B cell (primary cell): ENCODE results near the gene NRAP. TPM values are rescaled to one million over a fixed set of nuclear protein-coding genes. Genes with fewer than 3 reads are reported as not detected.

ENCODE experiments used
- ATAC-seq: fragments of 200-7000 bp; cut with Tn5 transposase; one replicate; pipeline ENCODE4 v1.10.0; 2021; ENCODE audit warnings: low read depth, mild to moderate bottlenecking, moderate number of reproducible peaks, moderate library complexity
- CTCF ChIA-PET: fragments of 350-600 bp; sonication (Branson Sonifier 250); formaldehyde crosslinking; loops from one replicate; lab custom pipeline; 2021; ENCODE audit warnings: antibody characterized with exemption, inconsistent platforms; lab: Charles Lee
- POLR2A ChIA-PET: fragments of 350-600 bp; sonication (Branson Sonifier 250); formaldehyde crosslinking; loops from one replicate; lab custom pipeline; 2021; ENCODE audit warnings: antibody characterized with exemption; lab: Charles Lee
- DNase-seq: peaks from one replicate; pipeline ENCODE4 v3.0.0; 2013
- H2AFZ ChIP-seq: 2 replicates; pipeline ENCODE4 v1.6.1; 2012; ENCODE audit warnings: mild to moderate bottlenecking, low read depth, low read length; ENCODE audit not compliant: insufficient read depth, poor library complexity, severe bottlenecking
- H3K27ac ChIP-seq, 2 donors: 1 replicate in 1 of 2; 2 replicates in 1 of 2; pipeline ENCODE4 v1.5.1; 2012 to 2013; ENCODE audit warnings: low read length in 2 of 2, mild to moderate bottlenecking in 2 of 2, moderate library complexity in 1 of 2
- H3K27me3 ChIP-seq, 4 experiments: fragments of 200-600 bp in 1 of 4; sonication (generic) in 1 of 4; replicated peaks in 1 of 4; 1 replicate in 2 of 4; 2 replicates in 2 of 4; pipeline versions ENCODE4 v1.6.1 to v1.7.0; 2013 to 2016; ENCODE audit warnings: low read length in 3 of 4, mild to moderate bottlenecking in 2 of 4, mixed read lengths in 1 of 4, moderate library complexity in 1 of 4; ENCODE audit not compliant: insufficient read depth in 4 of 4, control insufficient read depth in 3 of 4; ENCODE audit errors: control extremely low read depth in 1 of 4
- H3K36me3 ChIP-seq, 2 experiments: replicated peaks in 1 of 2; 1 replicate in 1 of 2; 2 replicates in 1 of 2; pipeline versions ENCODE4 v1.6.1 to v1.7.1; 2013; ENCODE audit warnings: low read length in 1 of 2; ENCODE audit not compliant: insufficient read depth in 2 of 2, control insufficient read depth in 1 of 2; ENCODE audit errors: control extremely low read depth in 1 of 2, extremely low read depth in 1 of 2
- H3K4me1 ChIP-seq, 2 donors: fragments of 200-600 bp in 1 of 2; sonication (generic) in 1 of 2; 1 replicate in 1 of 2; 2 replicates in 1 of 2; pipeline versions ENCODE4 v1.5.1 to v1.6.1; 2013 to 2017; ENCODE audit warnings: low read length in 2 of 2; ENCODE audit not compliant: control insufficient read depth in 2 of 2, insufficient read depth in 2 of 2
- H3K4me2 ChIP-seq: replicated peaks from 2 replicates; pipeline ENCODE3; 2012; ENCODE audit warnings: mild to moderate bottlenecking, low read depth, low read length; ENCODE audit not compliant: poor library complexity, severe bottlenecking
- H3K4me3 ChIP-seq, 5 experiments: fragments of 200-600 bp in 1 of 5; sonication (generic) in 1 of 5; 1 replicate in 3 of 5; 2 replicates in 2 of 5; pipeline versions ENCODE4 v1.5.1 to v1.7.0; 2011 to 2016; ENCODE audit warnings: low read length in 4 of 5, mild to moderate bottlenecking in 4 of 5, low read depth in 2 of 5, control low read depth in 1 of 5, moderate library complexity in 1 of 5; ENCODE audit not compliant: insufficient read depth in 1 of 5; ENCODE audit errors: control extremely low read depth in 1 of 5, extremely low read depth in 1 of 5
- H3K79me2 ChIP-seq: fragments of 200-600 bp; sonication (generic); one replicate; pipeline ENCODE4 v1.6.0; 2016; ENCODE audit warnings: low read length; ENCODE audit not compliant: control insufficient read depth, insufficient read depth
- H3K9ac ChIP-seq: fragments of 200-600 bp; sonication (generic); 2 replicates; pipeline ENCODE4 v1.6.1; 2017; ENCODE audit warnings: mild to moderate bottlenecking, low read length, moderate library complexity
- H3K9me3 ChIP-seq, 3 donors: one replicate each; pipeline versions ENCODE4 v1.6.1 to v1.7.1; 2013; ENCODE audit warnings: low read length in 2 of 3; ENCODE audit not compliant: control insufficient read depth in 2 of 3, insufficient read depth in 1 of 3; ENCODE audit errors: control extremely low read depth in 1 of 3
- H4K20me1 ChIP-seq: 2 replicates; pipeline ENCODE4 v1.6.0; 2012; ENCODE audit warnings: mild to moderate bottlenecking, low read length; ENCODE audit not compliant: insufficient read depth, control insufficient read depth, poor library complexity, severe bottlenecking
- H3K27ac Mint-ChIP-seq: one replicate; pipeline ENCODE4 v1.8.0; 2021; ENCODE audit warnings: mixed read lengths
- H3K27me3 Mint-ChIP-seq: one replicate; pipeline ENCODE4 v1.8.0; 2021; ENCODE audit warnings: mixed read lengths
- H3K4me1 Mint-ChIP-seq: one replicate; pipeline ENCODE4 v1.8.0; 2021; ENCODE audit warnings: mixed read lengths
- H3K4me3 Mint-ChIP-seq: one replicate; pipeline ENCODE4 v1.8.0; 2021; ENCODE audit warnings: mixed read lengths
- H3K9me3 Mint-ChIP-seq: one replicate; pipeline ENCODE4 v1.8.0; 2022; ENCODE audit warnings: mixed read lengths; ENCODE audit not compliant: insufficient read depth
- CTCF ChIP-seq: fragments of 200-600 bp; IDR thresholded peaks from one replicate; pipeline ENCODE4 v1.8.0; 2022; ENCODE audit warnings: antibody characterized with exemption, mild to moderate bottlenecking
- EZH2 ChIP-seq: IDR thresholded peaks from 2 replicates; pipeline ENCODE4 v1.6.1; 2012; ENCODE audit warnings: borderline replicate concordance, low read depth, mild to moderate bottlenecking, moderate library complexity, low read length; ENCODE audit not compliant: insufficient read depth, poor library complexity, severe bottlenecking
- WGBS: methylation state at CpG from one replicate; pipeline ENCODE4 v1.1.5; 2013; ENCODE audit warnings: missing lambda C conversion rate; ENCODE audit not compliant: insufficient coverage; 5-methylcytosine and 5-hydroxymethylcytosine counted together
- intact Hi-C: fragments of 100-400 bp; cut with micrococcal nuclease; formaldehyde crosslinking; loops from one replicate; pipeline ENCODE4 v1.10.0; 2022
- polyA plus RNA-seq: library from polyadenylated mRNA; depleted of rRNA; stranded (reverse); fragments of >200 nt; gene quantifications from 2 replicates; pipeline ENCODE4 v1.2.3, GENCODE V29; 2012
- total RNA-seq, 2 donors: library from RNA; stranded (reverse); fragments of 120-200 nt in 1 of 2; gene quantifications; 1 replicate in 1 of 2; 2 replicates in 1 of 2; pipeline versions ENCODE4 v1.2.3 to v1.2.4, GENCODE V29; 2013 to 2022

The NRAP gene
- total and polyA plus RNA-seq, 2 donors (not counting 1 experiment from before 2014, with no cell fraction given): not detected

GRCh38 chr10:113604572-113604971 is 59.3 kb downstream of the NRAP start:
- CTCF ChIA-PET: no interaction called here
- H3K4me1 ChIP-seq: no peaks in the 10 kb centered on the region
- Mint-ChIP-seq H3K4me1 (no peaks in the 10 kb centered on the region), H3K27me3 (peaks cover 6% of the 10 kb centered on the region), H3K27ac (no peak overlapping the region), H3K4me3 (no peak overlapping the region), H3K9me3 (no peaks in the 10 kb centered on the region)
- no peak overlapping the region for H3K9ac ChIP-seq
- WGBS: 92% methylated on average over 9 of the region's 12 CpGs
- no peak overlapping the region for H3K4me3 ChIP-seq
- ATAC-seq (no peak), DNase-seq (no peak)
- intact Hi-C loops: no loop called here
- TF ChIP-seq CTCF (no peak), EZH2 (no peak)
- peaks cover 0 to 2% (median 0%) of the 10 kb centered on the region in 4 experiments for H3K27me3 ChIP-seq
- no peaks in the 10 kb centered on the region for H3K79me2 ChIP-seq
- no peaks in the 10 kb centered on the region for H4K20me1 ChIP-seq
- H3K4me2 ChIP-seq: no peak overlapping the region
- peaks cover 0 to 6% (median 0%) of the 10 kb centered on the region in 3 donors for H3K9me3 ChIP-seq
- no peak overlapping the region for H3K27ac ChIP-seq
- POLR2A ChIA-PET: no interaction called here
- H3K36me3 ChIP-seq: no peaks in the 10 kb centered on the region
- H2AFZ ChIP-seq: no peak overlapping the region

DNA sequence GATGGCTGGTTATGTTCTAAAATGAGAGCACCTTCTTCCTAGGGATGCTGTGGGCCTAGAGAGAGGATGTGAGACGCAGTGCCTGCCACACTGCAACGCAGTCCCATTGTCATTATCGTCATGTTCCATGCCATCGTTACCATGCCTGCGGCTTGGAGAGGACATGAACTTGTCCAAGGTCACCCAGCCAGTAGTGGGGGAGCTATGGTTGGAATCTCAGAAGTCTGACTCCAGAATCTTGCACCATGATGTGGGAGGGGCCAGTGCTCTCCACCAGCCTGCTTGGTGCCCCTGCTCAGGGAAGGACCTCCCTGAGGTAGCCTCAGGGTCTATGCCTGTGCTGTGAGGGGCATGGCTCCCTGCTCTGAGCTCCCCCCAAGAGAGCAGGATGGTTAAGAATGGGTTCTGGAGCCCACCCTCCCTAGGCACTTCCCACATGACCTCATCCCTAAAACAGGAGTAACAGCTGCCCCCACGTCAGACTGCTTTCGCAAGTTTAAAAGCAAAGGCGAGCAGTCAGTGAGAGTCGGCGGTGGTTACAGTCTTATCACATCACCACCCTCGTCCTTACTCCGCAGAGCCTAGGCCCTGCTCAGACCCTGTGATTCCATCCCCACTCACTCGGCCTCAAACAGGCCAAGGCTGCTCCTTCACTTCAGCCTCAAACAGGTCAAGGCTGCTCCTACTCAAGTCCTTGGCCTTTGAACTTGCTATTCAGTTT is 60.6 kb downstream of the NRAP start:
- no peaks in the 10 kb centered on the region for H3K36me3 ChIP-seq
- no peak for TF ChIP-seq EZH2
- no peak for TF ChIP-seq CTCF
- intact Hi-C loops: no loop called here
- H3K79me2 ChIP-seq: no peaks in the 10 kb centered on the region
- DNase-seq (no peak), ATAC-seq (no peak)
- H4K20me1 ChIP-seq: no peaks in the 10 kb centered on the region
- peaks cover 0 to 6% (median 0%) of the 10 kb centered on the region in 3 donors for H3K9me3 ChIP-seq
- ChIA-PET CTCF (no interaction called here), POLR2A (no interaction called here)
- H2AFZ ChIP-seq: no peak overlapping the region
- no peak overlapping the region for H3K27ac ChIP-seq
- H3K4me2 ChIP-seq: no peak overlapping the region
- peaks cover 0 to 2% (median 0%) of the 10 kb centered on the region in 4 experiments for H3K27me3 ChIP-seq
- H3K9ac ChIP-seq: no peak overlapping the region
- Mint-ChIP-seq H3K4me3 (no peak overlapping the region), H3K27me3 (peaks cover 4% of the 10 kb centered on the region), H3K9me3 (no peaks in the 10 kb centered on the region), H3K4me1 (no peaks in the 10 kb centered on the region), H3K27ac (no peak overlapping the region)
- WGBS: 88% methylated on average over 12 of the region's 13 CpGs
- H3K4me3 ChIP-seq: no peak overlapping the region
- no peaks in the 10 kb centered on the region for H3K4me1 ChIP-seq
